GM18861 (cell line): Measurements from ENCODE around the gene TUBB4B.
"Not testable (repeated sequence)": the region's sequence is repeated elsewhere in the genome, so short reads cannot be mapped to it uniquely, and the experiment has no call there.

Source experiments
- ATAC-seq: cut with Tn5 transposase; IDR thresholded peaks from one replicate; pipeline ENCODE4 v1.9.1; 2021; ENCODE audit not compliant: unreplicated experiment

TUBB4B gene

GRCh38 chr9:137251490-137252268 lies 10.6 kb downstream of the TUBB4B start:
- no peak for ATAC-seq

DNA sequence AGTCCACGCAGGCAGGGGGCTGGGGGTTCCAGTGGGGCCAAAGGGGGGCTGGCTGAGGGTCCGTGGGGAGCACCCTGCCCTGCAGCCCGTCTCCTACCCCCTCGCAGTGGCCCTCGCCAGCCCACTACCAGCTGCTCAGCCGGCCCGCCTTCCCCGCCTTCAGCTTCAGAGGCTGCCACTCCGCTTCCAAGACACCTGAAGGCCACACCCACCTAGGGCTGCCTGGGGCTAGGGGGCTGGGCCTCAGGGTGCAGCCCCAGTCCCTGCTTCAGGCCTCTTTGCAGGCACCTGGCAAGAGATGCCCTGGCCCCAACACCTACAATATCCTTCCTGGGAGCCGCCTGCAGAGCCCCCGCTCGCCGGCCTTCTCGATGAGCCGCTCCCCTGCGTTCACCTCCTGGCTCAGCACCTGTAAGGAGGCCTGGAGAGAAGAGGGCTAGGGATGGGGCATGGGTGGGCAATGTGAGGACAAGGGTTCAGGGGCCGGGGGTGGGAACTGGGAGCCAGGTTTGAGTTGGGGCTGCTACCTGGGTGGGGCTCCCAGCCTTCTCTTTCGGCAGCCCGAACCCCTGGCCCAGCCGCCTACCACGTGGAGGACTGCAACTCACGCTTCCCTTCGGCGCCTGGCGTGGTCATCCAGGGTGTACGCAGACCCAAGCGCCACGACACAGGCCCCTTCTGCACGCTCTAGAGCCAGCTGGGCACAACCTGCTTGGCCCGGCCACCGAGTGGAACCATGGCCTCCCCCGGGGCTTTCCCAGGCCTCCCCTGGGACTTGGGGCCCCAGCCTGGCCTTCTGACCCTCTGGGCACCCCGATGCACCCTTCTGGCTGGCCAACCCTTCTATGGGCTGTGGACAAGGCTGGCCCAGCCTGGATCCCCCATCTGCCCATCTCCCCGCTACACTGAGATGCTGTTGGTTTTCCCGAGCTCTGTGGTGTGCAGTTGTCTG lies 11.7 kb downstream of the TUBB4B start:
- no peak for ATAC-seq

DNA sequence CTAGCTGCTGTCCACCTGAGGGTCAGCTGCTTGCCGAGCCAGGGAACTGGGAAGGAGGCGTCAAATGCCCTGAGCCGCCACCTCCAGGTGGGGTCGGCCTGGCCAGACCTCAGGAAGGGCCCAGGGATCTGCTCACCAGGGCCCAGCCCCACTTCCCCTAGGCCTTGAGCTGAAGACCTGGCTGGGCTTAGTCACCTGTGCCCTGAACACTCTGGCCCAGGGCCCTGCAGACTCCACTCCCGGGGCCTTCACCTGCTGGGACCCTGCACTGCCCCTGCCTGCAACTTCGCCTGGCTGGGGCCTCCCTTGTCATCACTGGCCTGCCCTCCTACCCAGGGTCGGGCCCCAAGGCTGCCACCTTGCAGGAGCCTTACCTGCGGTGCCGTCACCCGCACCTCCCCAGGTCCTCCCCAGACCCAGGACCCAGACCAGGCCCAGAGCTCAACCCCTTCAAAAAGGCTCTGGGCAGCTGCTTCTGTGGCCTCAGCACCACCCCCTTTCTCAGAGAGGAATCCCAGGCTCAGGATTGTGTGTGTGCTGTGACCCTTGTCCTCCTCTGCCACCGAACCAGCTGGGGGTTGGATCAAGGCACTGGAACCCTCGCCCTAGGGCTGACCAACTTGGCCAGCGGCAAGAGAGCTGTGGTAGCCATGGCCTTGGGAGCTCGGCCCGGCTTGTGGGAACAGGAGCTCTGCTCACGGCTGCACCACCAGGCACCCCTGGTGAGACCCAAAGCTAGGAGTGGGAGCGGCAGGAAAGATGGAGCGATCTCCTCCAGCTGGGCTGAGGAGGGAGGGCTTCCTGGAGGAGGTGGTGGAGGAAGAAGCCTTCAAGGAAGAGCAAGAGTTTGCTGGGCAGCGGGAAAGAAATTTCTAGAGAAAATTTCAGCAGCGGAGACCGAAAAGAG lies 12.9 kb downstream of the TUBB4B start:
- no peak for ATAC-seq

GRCh38 chr9:137254624-137255447 lies 13.7 kb downstream of the TUBB4B start, which contains the start of gene NELFB:
Gene NELFB (plus strand): TSS chr9:137255327.
- peak; percentile 60 for ATAC-seq

DNA sequence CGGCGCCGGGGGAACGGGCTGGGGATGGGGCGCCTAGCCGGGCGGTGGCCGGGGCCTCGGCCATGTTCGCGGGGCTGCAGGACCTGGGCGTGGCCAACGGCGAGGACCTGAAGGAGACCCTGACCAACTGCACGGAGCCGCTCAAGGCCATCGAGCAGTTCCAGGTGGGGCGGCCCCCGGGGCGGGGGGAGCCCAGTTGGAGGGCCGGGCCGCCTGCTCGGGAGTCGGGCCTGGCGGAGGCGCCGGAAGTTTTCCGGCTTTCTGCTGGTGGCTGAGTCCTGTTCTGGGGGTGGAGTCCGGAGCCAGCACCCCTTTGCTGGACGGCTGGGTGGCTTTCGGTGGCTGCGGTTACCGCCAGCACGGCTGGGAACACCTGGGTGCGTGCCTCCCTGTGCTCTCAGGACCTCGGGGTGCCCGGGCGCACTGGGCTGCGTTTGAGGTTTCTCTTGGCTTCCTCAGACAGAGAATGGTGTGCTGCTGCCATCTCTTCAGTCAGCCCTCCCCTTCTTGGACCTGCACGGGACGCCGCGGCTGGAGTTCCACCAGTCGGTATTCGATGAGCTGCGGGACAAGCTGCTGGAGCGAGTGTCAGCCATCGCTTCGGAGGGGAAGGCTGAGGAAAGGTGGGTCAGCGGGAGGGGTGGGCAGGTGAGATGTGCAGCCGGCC lies 14.5 kb downstream of the TUBB4B start:
- peak; percentile 25 for ATAC-seq

DNA sequence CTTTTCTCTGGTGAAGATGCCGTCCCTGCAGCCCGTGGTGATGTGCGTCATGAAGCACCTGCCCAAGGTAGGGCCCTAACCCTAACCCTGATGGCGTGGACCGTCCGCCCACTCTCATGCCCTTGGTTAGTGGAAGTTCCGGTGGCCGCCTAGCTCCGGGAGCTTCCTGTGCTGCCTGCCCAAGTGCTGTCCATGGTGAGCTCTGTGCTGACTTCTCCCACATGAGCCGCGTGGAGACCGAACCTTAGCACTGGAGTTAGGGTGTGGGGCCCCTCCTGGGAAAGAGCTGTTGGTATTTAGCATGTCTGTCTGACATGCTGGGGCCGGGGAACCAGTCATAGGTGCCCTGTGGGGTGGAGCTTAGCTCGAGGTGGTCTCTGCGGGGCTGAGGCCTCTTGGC lies 15.3 kb downstream of the TUBB4B start:
- ATAC-seq = no peak

DNA sequence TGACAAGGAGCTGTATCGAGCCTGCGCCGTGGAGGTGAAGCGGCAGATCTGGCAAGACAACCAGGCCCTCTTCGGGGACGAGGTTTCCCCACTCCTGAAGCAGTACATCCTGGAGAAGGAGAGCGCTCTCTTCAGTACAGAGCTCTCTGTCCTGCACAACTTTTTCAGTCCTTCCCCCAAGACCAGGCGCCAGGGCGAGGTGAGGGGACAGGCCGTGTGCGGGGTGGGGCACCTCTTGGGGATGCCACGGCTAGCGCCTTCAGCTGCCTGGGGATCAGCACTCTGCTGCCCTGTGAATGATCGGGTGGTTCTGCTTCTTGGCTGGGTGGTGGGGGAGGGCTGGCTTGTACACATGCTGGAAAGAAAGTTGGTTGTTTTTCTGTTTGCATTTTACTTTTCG lies 15.8 kb downstream of the TUBB4B start:
- ATAC-seq = no peak

GRCh38 chr9:137262173-137262908 lies 21.3 kb downstream of the TUBB4B start:
- not testable (repeated sequence) for ATAC-seq

- no peak for ATAC-seq
These were observed 21.8 kb downstream of the TUBB4B start for GRCh38 chr9:137262909-137263285.

DNA sequence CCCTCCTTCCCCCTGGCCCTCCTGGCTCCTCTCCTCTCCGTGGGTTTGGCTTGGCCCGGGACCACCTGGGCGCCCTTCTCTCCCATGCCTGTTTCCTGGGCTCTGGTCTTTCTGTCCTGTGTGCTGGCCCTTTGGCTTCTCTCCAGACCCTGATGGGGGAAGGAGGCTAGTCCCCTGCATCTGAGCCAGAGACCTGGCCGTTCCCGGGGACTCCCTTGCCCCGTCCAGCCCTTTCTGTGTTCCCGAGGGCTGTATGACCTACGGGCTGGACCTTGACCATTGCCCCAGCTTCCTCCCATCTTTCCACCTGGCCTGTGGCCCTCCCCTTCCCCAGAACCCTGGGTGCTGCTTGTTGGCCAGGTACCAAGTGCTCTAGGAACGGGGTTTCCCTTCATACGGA lies 22.4 kb downstream of the TUBB4B start:
- ATAC-seq = no peak

DNA sequence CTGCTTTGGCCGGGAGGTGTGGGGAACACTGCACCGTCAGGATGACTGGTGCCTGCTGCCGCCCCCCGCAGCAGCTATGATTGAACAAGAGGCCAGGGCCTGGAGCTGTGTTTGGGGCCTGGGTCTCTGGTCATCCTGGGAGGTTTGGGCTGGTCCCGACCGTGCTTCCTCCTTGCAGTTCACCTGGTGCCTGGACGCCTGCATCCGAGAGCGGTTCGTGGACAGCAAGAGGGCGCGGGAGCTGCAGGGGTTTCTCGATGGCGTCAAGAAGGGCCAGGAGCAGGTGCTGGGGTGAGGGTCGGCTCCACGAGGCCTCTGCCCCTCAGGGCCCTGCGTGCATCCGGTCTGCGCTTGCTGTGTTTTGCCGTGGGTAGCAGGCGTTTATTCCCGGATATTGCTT lies 23.0 kb downstream of the TUBB4B start:
- ATAC-seq = no peak

- no peak for ATAC-seq
These were observed 24.5 kb downstream of the TUBB4B start for GRCh38 chr9:137265496-137266161.

- no peak for ATAC-seq
These were observed 25.1 kb downstream of the TUBB4B start for GRCh38 chr9:137266162-137266527.

DNA sequence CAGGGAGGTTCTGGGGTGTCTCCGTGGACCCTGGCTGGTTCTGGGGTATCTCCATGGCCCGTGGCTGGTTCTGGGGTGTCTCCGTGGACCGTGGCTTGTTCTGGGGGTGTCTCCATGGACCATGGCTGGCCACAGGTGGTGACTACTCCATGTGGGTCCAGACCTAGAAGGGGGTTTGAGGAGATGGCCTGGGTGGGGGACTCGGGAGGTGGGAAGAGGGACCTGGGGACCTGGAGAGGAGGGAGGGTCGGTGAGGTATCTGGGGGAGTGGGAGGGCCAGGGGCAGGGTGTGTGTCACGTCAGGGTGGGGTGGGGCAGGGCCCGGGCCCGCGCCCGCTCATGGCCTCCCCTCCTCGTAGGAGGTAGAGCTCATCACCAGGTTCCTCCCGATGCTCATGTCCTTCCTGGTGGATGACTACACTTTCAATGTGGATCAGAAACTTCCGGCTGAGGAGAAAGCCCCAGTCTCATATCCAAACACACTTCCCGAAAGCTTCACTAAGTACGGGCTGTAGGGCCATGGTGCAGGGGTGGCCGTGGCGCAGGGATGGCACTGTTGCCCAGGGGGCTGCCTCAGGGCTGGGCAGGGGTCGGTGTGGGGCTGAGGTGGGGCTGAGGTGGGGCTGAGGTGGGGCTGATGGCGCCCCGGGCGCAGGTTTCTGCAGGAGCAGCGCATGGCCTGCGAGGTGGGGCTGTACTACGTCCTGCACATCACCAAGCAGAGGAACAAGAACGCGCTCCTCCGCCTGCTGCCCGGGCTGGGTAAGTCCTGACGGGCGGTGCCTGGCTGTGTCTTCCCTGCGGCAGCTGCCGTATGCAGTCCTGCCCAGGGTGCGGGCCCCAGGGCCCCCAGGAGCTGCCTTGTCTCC lies 25.7 kb downstream of the TUBB4B start:
- no peak for ATAC-seq

DNA sequence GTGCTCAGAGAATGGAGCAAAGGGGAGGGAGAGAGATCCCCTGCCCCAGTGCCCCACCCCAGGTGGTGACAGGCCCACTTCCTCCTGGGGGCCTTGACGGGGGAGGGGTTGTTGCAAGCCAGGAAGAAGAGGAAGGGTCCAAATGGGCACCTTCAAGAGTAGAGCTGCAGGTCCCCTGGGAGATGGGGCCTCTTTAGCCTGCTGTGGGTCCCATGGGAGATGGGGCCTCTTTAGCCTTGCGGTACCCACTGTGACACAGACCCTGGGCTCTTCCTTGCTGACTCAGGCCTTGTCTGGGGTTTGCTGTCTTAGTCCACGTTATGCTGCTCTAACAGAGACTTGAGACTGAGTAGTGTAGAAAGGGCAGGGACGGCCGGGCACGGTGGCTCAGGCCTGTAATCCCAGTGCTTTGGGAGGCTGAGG lies 26.9 kb downstream of the TUBB4B start:
- ATAC-seq = peak; percentile 42

- ATAC-seq = no peak
These were observed 27.6 kb downstream of the TUBB4B start for GRCh38 chr9:137268538-137269201.

GRCh38 chr9:137269231-137269772 lies 28.2 kb downstream of the TUBB4B start:
- ATAC-seq = peak; percentile 44
